Activated CD8-positive, alpha-beta memory T cell treated with anti-CD3 and anti-CD28 coated beads, Interleukin-2, amount 50 U/mL, for 24 hours (primary cell): ENCODE results near the gene SGTA.
"Not testable (repeated sequence)": the region's sequence is repeated elsewhere in the genome, so short reads cannot be mapped to it uniquely, and the experiment has no call there.

ENCODE experiments used
- DNase-seq: peaks from one replicate; pipeline ENCODE4 v3.0.0-alpha.2; 2020; ENCODE audit errors: extremely low read depth

SGTA gene

GRCh38 chr19:2726904-2727639 is 56.0 kb downstream of the SGTA start:
- DNase-seq = no peak

- no peak for DNase-seq
Observed at GRCh38 chr19:2726160-2726855, 56.8 kb downstream of the SGTA start.

- DNase-seq = no peak
Observed at GRCh38 chr19:2724148-2724557, 58.9 kb downstream of the SGTA start.

GRCh38 chr19:2723747-2724146 is 59.3 kb downstream of the SGTA start:
- no peak for DNase-seq

GRCh38 chr19:2723345-2723715 is 59.7 kb downstream of the SGTA start:
- DNase-seq = no peak

GRCh38 chr19:2722541-2723344 is 60.3 kb downstream of the SGTA start:
- no peak for DNase-seq

GRCh38 chr19:2721570-2722540 is 61.2 kb downstream of the SGTA start:
- no peak for DNase-seq

- DNase-seq = no peak
Observed at GRCh38 chr19:2720777-2721569, 62.1 kb downstream of the SGTA start, which contains the start of gene DIRAS1. Gene DIRAS1 (minus strand): TSS chr19:2721372. CDS start chr19:2717806, 3,566 bp downstream.

- DNase-seq = no peak
Observed at GRCh38 chr19:2719920-2720776, 62.9 kb downstream of the SGTA start.

GRCh38 chr19:2719232-2719735 is 63.8 kb downstream of the SGTA start:
- DNase-seq = no peak

- DNase-seq = no peak
Observed at GRCh38 chr19:2717638-2718541, 65.2 kb downstream of the SGTA start.

GRCh38 chr19:2716722-2717637 is 66.1 kb downstream of the SGTA start:
- no peak for DNase-seq

- DNase-seq = no peak
Observed at GRCh38 chr19:2716275-2716650, 66.8 kb downstream of the SGTA start.

GRCh38 chr19:2715470-2716274 is 67.4 kb downstream of the SGTA start:
- no peak for DNase-seq

- no peak for DNase-seq
Observed at GRCh38 chr19:2714531-2715269, 68.4 kb downstream of the SGTA start.

GRCh38 chr19:2714102-2714501 is 69.0 kb downstream of the SGTA start:
- not testable (repeated sequence) for DNase-seq
